ENCODE measurements around the gene ZBTB17. TPM values are rescaled to one million over a fixed set of nuclear protein-coding genes. Genes with fewer than 3 reads are reported as not detected.

ZBTB17 gene
- total and polyA plus RNA-seq, 2 of the 4 experiments (the other 2 are of a cell fraction): 26.3 to 58.2 TPM

DNA sequence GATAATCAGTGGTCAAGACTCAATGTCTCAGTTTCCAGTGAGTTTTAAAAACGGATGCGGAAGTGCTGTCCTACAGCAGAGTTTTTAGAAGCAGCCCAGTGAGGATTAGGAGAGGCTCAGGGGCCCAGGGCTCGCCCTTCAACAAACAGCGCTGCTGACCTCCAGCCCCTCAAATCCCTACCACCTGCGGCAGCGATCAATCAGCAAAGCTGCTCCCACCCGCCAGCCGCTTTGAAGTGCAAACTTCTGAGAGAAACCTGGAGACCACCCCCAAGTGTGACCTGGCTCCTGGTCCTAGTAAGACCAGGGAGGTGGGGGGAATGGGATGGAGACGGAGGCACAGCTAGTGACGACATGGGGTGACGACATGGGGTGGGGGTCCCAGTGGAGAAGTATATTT lies 14.4 kb downstream of the ZBTB17 start:
- dilution Hi-C loops (cut with HindIII; ENCODE audit: low sequenced_read_pairs, unreplicated experiment): no loop called here
- 94% methylated on average over 3 of the region's 11 CpGs; no CpG with 5 or more reads in 1 of the 2 experiments for WGBS, 2 experiments (ENCODE audit: extremely low coverage in 2 of 2, insufficient read length in 1 of 2)
- no peak overlapping the region for H2AFZ ChIP-seq (replicated peaks; ENCODE audit: low read length, poor library complexity)
- H3K9me3 ChIP-seq (ENCODE audit: control insufficient read depth, insufficient read depth, low read length): no peaks in the 10 kb centered on the region
- H3K36me3 ChIP-seq (ENCODE audit: control insufficient read depth, insufficient read depth, low read length): peaks cover 7% of the 10 kb centered on the region; the same call in 1 of the 2 replicates
- no peak overlapping the region for H3K56ac ChIP-seq (ENCODE audit: extremely low read depth, insufficient read depth, low read length)
- H4K5ac ChIP-seq (ENCODE audit: low read depth, low read length): no peak overlapping the region
- no peak overlapping the region for H2AK9ac ChIP-seq (replicated peaks; ENCODE audit: low read depth, low read length, poor library complexity)
- H3K79me1 ChIP-seq (ENCODE audit: low read depth in 1 of 2, low read length in 2 of 2): peaks cover 43 to 85% of the 10 kb centered on the region in 2 experiments
- in situ Hi-C loops (cut with MboI; ENCODE audit: low sequenced_read_pairs): no loop called here
- no peak overlapping the region for H3K4ac ChIP-seq (ENCODE audit: low read depth, low read length)
- H3K23ac ChIP-seq (ENCODE audit: low read depth, low read length): no peak overlapping the region
- no peak overlapping the region for H3K27ac ChIP-seq (ENCODE audit: insufficient read depth, low read length)
- no peak overlapping the region for H4K91ac ChIP-seq (ENCODE audit: insufficient read depth, low read depth, low read length)
- H3K4me1 ChIP-seq (ENCODE audit: control insufficient read depth, insufficient read depth, low read length): peaks cover 20% of the 10 kb centered on the region
- peaks cover 28% of the 10 kb centered on the region; the same call in 1 of the 2 replicates for H4K20me1 ChIP-seq (ENCODE audit: insufficient read depth, low read length)
- no peak overlapping the region for H3K9ac ChIP-seq (ENCODE audit: low read depth, low read length)
- ChIA-PET CTCF (no interaction called here), POLR2A (ENCODE audit: unreplicated experiment) (no interaction called here)
- H4K8ac ChIP-seq (ENCODE audit: low read depth in 2 of 2, low read length in 2 of 2): no peak overlapping the region
- no peak overlapping the region for H3K14ac ChIP-seq (replicated peaks; ENCODE audit: low read depth, low read length)
- no peaks in the 10 kb centered on the region for H3K27me3 ChIP-seq (ENCODE audit: control insufficient read depth, insufficient read depth, low read length)
- H2BK5ac ChIP-seq (ENCODE audit: low read depth, low read length, poor library complexity, severe bottlenecking): no peak overlapping the region
- H2BK15ac ChIP-seq (ENCODE audit: low read depth, low read length): no peak overlapping the region
- DNase-seq (no peak), ATAC-seq (ENCODE audit: low read depth) (no peak)
- H2BK120ac ChIP-seq (ENCODE audit: low read depth, low read length): no peak overlapping the region
- H2AK5ac ChIP-seq (ENCODE audit: low read depth, low read length): no peak overlapping the region
- peaks cover 21% of the 10 kb centered on the region for H3K9me1 ChIP-seq (ENCODE audit: insufficient read depth, low read length)
- BruUV-seq (replicated peaks): no TSS peak
- no peak for TF ChIP-seq SMC3 (IDR thresholded peaks at IDR 0.05; ENCODE audit: low read depth, low read length)
- TF ChIP-seq NFE2L2 (IDR thresholded peaks at IDR 0.05; ENCODE audit: low read depth, low read length): no peak
- TF ChIP-seq, protein P1, sequence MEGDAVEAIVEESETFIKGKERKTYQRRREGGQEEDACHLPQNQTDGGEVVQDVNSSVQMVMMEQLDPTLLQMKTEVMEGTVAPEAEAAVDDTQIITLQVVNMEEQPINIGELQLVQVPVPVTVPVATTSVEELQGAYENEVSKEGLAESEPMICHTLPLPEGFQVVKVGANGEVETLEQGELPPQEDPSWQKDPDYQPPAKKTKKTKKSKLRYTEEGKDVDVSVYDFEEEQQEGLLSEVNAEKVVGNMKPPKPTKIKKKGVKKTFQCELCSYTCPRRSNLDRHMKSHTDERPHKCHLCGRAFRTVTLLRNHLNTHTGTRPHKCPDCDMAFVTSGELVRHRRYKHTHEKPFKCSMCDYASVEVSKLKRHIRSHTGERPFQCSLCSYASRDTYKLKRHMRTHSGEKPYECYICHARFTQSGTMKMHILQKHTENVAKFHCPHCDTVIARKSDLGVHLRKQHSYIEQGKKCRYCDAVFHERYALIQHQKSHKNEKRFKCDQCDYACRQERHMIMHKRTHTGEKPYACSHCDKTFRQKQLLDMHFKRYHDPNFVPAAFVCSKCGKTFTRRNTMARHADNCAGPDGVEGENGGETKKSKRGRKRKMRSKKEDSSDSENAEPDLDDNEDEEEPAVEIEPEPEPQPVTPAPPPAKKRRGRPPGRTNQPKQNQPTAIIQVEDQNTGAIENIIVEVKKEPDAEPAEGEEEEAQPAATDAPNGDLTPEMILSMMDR (conservative IDR thresholded peaks at IDR 0.05; ENCODE audit: low read depth, low read length): no peak
- TF ChIP-seq, protein P2, sequence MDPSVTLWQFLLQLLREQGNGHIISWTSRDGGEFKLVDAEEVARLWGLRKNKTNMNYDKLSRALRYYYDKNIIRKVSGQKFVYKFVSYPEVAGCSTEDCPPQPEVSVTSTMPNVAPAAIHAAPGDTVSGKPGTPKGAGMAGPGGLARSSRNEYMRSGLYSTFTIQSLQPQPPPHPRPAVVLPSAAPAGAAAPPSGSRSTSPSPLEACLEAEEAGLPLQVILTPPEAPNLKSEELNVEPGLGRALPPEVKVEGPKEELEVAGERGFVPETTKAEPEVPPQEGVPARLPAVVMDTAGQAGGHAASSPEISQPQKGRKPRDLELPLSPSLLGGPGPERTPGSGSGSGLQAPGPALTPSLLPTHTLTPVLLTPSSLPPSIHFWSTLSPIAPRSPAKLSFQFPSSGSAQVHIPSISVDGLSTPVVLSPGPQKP (IDR thresholded peaks at IDR 0.05; ENCODE audit: borderline replicate concordance, low read depth, low read length): no peak
- no peak for TF ChIP-seq RAD21 (IDR thresholded peaks at IDR 0.05; ENCODE audit: low read length)
- TF ChIP-seq FOS (IDR thresholded peaks at IDR 0.05; ENCODE audit: low read depth, low read length): no peak
- TF ChIP-seq MAFK (IDR thresholded peaks at IDR 0.05; ENCODE audit: low read depth, low read length): no peak
- no peak for TF ChIP-seq POLR2A (IDR thresholded peaks at IDR 0.05; ENCODE audit: low read depth, low read length)
- TF ChIP-seq RFX5 (IDR thresholded peaks at IDR 0.05; ENCODE audit: low read depth, low read length): no peak
- no peak for TF ChIP-seq CHD1 (IDR thresholded peaks at IDR 0.05; ENCODE audit: low read depth, low read length)
- TF ChIP-seq BHLHE40 (IDR thresholded peaks at IDR 0.05; ENCODE audit: low read depth, low read length): no peak
- TF ChIP-seq CEBPB (IDR thresholded peaks at IDR 0.05; ENCODE audit: low read depth, low read length): no peak
- TF ChIP-seq, protein P3, sequence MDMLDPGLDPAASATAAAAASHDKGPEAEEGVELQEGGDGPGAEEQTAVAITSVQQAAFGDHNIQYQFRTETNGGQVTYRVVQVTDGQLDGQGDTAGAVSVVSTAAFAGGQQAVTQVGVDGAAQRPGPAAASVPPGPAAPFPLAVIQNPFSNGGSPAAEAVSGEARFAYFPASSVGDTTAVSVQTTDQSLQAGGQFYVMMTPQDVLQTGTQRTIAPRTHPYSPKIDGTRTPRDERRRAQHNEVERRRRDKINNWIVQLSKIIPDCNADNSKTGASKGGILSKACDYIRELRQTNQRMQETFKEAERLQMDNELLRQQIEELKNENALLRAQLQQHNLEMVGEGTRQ (IDR thresholded peaks at IDR 0.05; ENCODE audit: low read depth, low read length): no peak
- TF ChIP-seq MXI1 (IDR thresholded peaks at IDR 0.05; ENCODE audit: borderline replicate concordance, low read depth, low read length): no peak
- TF ChIP-seq MAZ (IDR thresholded peaks at IDR 0.05; ENCODE audit: borderline replicate concordance, low read depth, low read length): no peak
- no peak for TF ChIP-seq RCOR1 (IDR thresholded peaks at IDR 0.05; ENCODE audit: insufficient replicate concordance, low read length)
- H2BK20ac ChIP-seq (ENCODE audit: low read depth, low read length): no peak overlapping the region
- H3K4me2 ChIP-seq (ENCODE audit: low read depth, low read length): no peak overlapping the region
- intact Hi-C loops (cut with micrococcal nuclease): no loop called here
- H3K18ac ChIP-seq (ENCODE audit: low read depth, low read length): no peak overlapping the region
- H3K4me3 ChIP-seq (ENCODE audit: insufficient read depth, low read depth, low read length): no peak overlapping the region
